ENCODE results near the gene CPT2.
A peak's percentile ranks its signal among the peaks of the same experiment; 100 is the strongest.
"Not testable (repeated sequence)": the region's sequence is repeated elsewhere in the genome, so short reads cannot be mapped to it uniquely, and the experiment has no call there.

Gene CPT2

GRCh38 chr1:53182111-53182593 lies 14.5 kb upstream of the CPT2 start:
- DNase-seq (ENCODE audit: low read depth in 2 of 2): peak in 1 of 2 experiments; percentile 40

GRCh38 chr1:53182716-53183094 lies 13.9 kb upstream of the CPT2 start:
- DNase-seq (ENCODE audit: low read depth in 2 of 2): no peak

GRCh38 chr1:53183095-53183990 lies 13.3 kb upstream of the CPT2 start:
- DNase-seq (ENCODE audit: low read depth in 2 of 2): no peak

GRCh38 chr1:53185955-53186297 lies 10.7 kb upstream of the CPT2 start:
- DNase-seq (ENCODE audit: low read depth in 2 of 2): not testable (repeated sequence)

- no peak for DNase-seq (ENCODE audit: low read depth in 2 of 2)
Measured at GRCh38 chr1:53186533-53186932, 10.1 kb upstream of the CPT2 start.

- DNase-seq (ENCODE audit: low read depth in 2 of 2): no peak
Measured at GRCh38 chr1:53187401-53187800, 9.2 kb upstream of the CPT2 start.

GRCh38 chr1:53188099-53188498 lies 8.5 kb upstream of the CPT2 start:
- no peak for DNase-seq (ENCODE audit: low read depth in 2 of 2)

GRCh38 chr1:53189061-53189460 lies 7.6 kb upstream of the CPT2 start:
- DNase-seq (ENCODE audit: low read depth in 2 of 2): no peak

- DNase-seq (ENCODE audit: low read depth in 2 of 2): no peak
Measured at GRCh38 chr1:53190210-53190611, 6.4 kb upstream of the CPT2 start.

GRCh38 chr1:53195246-53196016 lies 1.2 kb upstream of the CPT2 start:
- DNase-seq (ENCODE audit: low read depth in 2 of 2): no peak

GRCh38 chr1:53196017-53196484 lies 573 bp upstream of the CPT2 start:
- DNase-seq (ENCODE audit: low read depth in 2 of 2): no peak

- no peak for DNase-seq (ENCODE audit: low read depth in 2 of 2)
Measured at GRCh38 chr1:53197291-53198200, 922 bp downstream of the CPT2 start.

- DNase-seq (ENCODE audit: low read depth in 2 of 2): peak; percentile 71 to 72
Measured at GRCh38 chr1:53198241-53198651, 1.6 kb downstream of the CPT2 start.

- DNase-seq (ENCODE audit: low read depth in 2 of 2): no peak
Measured at GRCh38 chr1:53203466-53203865, 6.8 kb downstream of the CPT2 start.

GRCh38 chr1:53205496-53205895 lies 8.9 kb downstream of the CPT2 start:
- DNase-seq (ENCODE audit: low read depth in 2 of 2): not testable (repeated sequence)

- not testable (repeated sequence) for DNase-seq (ENCODE audit: low read depth in 2 of 2)
Measured at GRCh38 chr1:53206083-53206685, 9.6 kb downstream of the CPT2 start.

GRCh38 chr1:53206735-53207379 lies 10.2 kb downstream of the CPT2 start:
- DNase-seq (ENCODE audit: low read depth in 2 of 2): no peak

GRCh38 chr1:53207726-53208125 lies 11.1 kb downstream of the CPT2 start:
- DNase-seq (ENCODE audit: low read depth in 2 of 2): no peak

- DNase-seq (ENCODE audit: low read depth in 2 of 2): no peak
Measured at GRCh38 chr1:53210352-53210751, 13.7 kb downstream of the CPT2 start.

GRCh38 chr1:53210954-53211353 lies 14.3 kb downstream of the CPT2 start:
- DNase-seq (ENCODE audit: low read depth in 2 of 2): no peak
